Renal cortex interstitium (tissue), 11 donors: ENCODE measurements around the gene DRAM1. TPM values are rescaled to one million over a fixed set of nuclear protein-coding genes. Genes with fewer than 3 reads are reported as not detected.
"Not testable (repeated sequence)": the region's sequence is repeated elsewhere in the genome, so short reads cannot be mapped to it uniquely, and the experiment has no call there.

Experiments
- DNase-seq, 11 donors: peaks; one replicate each; pipeline ENCODE4 v3.0.0-alpha.2; 2013; ENCODE audit warnings: low read depth in 9 of 11, low spot score in 4 of 11; ENCODE audit errors: extremely low read depth in 1 of 11
- polyA plus RNA-seq, 3 donors: library from polyadenylated mRNA; unstranded; fragments of 120-200 nt; gene quantifications; one replicate each; pipeline ENCODE4 v1.2.1, GENCODE V29; 2013; ENCODE audit not compliant: insufficient read length in 3 of 3

Gene DRAM1
- polyA plus RNA-seq, 3 donors = 19.4 to 25.0 (median 22.0) TPM

DNA sequence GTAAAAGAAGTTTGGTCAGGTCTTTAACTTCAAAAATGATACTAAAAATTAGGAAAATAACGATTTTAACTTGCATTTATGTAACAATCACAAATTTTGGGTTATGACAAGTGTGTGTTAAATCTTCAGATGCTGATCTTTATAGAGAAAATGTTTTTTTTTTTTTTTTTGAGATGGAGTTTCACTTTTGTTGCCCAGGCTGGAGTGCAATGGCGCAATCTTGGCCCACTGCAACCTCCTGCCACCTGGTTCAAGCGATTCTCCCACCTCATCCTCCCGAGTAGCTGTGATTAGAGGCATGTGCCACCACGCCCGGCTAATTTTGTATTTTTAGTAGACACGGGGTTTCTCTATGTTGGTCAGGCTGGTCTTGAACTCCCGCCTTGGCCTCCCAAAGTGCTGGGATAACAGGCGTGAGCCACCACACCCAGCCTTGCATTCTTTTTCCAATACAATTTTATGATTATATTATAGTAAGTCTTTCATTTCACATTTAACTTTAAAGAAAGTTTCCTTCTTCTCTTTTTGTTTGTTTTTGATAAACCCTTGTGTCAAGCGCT, 7.5 kb downstream of the DRAM1 start:
- not testable (repeated sequence) for DNase-seq

DNA sequence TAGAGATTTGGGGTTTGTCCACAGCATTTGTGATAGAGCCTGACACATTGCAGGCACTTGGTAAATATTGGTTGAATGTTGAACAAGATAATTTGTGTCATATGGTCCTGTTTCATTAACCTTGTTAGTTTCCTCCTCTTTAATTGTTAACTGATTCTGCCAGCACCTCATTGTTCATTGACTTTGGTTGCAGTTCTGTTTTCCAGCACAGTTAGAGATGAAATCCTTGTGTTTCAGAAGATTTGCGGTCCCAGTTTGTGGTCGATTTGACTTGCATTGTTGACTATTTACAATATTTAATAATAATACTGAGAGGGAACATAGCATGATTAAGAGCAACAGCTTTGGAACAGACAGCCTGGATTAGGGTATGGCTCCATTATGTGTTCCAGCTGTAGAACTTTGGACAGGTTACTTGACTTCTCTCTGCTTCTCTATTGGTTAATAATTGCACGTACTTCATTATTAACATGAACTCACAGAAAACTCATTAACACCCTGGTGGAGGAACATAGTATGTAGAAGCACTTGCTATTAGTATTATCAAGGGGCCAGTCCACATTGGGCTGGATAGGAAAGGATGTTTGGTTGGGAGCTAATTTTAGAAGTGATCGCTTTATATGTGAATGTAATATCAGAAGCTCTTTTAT, 8.7 kb downstream of the DRAM1 start:
- no peak for DNase-seq

DNA sequence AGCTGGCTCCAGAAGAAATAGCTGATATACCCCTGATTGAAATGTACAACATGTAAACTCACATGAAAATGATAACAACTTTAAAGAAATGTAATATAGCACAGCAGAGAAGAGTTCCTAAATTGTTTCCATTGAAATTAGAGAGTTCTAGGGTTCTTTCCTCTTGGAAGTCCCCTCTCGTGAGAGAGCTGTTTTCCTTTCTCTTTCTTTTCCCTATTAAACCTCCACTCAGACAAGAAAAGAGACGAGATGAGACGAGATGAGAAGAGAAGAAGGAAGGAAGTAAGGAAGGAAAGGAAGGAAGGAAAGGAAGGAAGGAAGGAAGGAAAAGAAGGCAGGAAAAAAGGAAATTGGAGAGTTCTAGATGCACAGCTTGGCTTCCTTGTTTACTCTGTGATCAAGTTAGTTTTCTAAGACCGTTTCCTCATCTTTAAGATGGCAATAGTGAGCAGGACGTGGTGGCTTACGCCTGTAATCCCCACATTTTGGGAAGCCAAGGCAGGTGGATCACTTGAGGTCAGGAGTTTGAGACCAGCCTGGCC, 11.9 kb downstream of the DRAM1 start:
- no peak for DNase-seq

DNA sequence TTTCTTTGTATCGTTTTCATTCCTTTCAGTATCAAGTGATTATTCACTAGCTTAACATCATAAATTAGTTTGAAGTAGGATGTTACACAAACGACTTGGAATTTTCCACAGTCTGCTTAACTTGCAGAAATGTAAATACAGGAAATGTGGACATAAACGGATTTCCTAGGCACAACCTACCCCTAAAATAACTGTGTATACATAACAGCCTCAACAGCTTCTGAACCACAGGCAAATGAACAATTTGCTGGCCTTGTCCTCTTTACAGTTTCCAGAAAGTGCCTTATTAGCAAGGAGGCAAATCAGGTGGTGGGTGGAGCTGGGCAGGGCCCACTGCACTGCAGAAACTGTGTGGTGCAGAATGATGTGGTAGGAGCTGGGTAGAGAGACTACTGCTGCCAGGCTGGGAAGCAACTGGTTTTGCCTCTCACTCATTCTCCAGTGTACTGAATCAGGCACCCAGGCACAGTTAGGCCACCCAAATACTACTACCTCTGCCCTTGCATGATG, 14.1 kb downstream of the DRAM1 start:
- peak in 3 of 11 donors; percentile 8 to 28 (median 15) for DNase-seq

DNA sequence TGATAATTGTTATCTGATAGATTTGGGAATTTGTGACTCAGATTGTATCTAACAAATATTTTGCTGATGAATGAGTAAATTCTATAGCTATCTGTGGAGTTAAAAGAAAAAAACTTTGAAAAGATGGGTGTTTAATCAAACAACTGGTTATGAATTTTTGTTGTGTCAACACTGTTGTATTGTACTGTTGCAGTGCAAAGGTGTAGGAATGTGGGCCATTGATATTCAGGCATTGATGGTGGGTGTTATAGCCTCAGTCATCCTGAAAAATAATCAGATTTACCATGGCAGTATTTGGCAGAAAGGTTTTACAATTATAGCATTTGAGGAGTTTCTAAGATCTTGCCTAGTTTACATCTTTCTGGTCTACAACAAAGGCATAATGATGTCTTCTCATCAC, 15.4 kb downstream of the DRAM1 start:
- DNase-seq = no peak

DNA sequence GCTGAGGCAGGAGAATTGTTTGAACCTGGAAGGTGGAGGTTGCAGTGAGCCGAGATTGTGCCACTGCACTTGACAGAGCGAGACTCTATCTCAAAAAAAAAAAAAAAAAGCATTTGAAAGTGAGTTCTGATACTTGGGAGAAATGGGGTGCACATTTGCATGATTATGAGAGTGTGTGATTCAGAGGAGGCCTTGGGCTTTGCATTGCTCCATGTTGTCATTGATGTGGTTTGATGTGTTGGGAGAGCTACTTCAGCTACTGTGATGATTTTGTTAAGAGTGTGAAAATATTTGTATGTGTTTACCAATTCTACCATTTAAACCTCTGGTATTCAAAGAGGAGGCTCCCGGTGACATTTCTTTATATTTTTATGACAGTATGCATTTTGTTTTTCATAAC, 24.4 kb downstream of the DRAM1 start:
- DNase-seq = no peak

DNA sequence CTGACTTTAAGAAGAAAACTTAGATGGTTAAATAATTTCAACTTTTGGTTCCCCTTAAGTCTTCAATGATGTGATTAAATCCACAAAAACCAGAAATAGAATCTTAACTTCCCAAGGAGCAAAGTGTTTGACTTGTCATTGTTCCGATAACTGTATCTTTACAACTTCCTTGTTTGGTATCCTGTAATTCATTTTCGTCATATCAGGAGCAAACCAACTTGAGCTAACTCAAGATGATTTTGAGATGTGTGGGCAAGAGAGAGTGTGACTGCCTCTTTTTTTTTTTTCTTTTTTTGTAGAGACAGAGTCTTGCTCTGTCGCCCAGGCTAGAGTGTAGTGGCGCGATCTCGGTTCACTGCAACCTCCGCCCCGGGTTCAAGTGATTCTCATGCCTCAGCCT, 25.3 kb downstream of the DRAM1 start:
- DNase-seq = no peak

DNA sequence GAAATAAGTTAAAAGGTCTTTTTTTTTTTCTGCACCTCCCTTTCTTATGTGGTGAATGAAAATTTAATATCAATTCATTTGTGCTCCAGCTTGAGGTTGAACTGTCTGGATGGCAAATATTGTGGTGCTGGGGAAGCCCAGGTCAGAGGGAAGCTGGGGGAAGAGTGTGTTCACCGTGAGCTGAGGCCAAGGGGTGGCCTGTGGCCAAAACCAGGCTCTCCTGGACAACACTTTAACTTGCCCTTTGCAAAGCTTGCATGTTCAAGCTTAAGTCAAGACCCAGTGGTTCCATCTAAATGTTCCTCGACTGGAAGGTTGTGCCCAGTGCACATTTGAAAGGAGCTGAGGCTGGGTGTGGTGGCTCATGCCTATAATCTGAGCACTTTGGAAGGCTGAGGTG, 28.8 kb downstream of the DRAM1 start:
- no peak for DNase-seq

DNA sequence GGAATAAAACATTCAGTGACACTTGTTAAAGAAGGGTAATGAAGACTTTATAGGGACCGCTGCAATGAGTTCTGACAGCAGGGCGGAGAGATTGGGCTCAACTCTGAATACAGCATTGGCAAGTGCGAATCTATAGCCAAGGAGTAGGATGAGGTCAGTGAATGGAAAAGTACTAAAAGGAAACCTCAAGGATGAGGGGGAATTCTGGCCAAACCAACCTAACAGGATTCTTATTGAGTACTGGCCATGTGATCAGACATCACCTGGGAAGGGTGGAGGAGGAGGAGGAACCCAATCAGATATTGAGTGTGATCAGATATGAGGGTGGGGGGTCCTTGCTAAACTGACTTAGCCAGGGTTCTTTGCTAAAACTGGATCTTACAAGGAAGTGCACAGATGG, 31.0 kb downstream of the DRAM1 start:
- DNase-seq = no peak

DNA sequence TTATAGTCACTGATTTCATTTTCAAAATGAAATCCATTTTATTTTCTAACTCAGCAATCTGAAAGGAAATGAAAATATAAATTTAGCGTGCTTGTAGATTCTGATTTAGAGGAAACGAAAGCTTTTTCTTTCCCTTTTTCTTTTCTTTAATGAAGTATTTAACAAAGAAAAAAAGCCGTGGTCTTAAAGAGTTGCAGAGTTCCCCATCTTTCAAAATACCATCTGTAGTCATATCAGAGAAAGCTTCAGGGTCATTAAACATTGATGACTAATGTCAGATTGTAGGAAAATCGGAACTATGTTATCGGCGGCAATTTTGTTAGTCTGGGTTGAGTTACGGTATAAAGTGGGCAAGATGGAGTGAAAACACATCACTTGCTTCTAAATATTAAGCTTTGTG, 32.3 kb downstream of the DRAM1 start:
- DNase-seq = no peak

DNA sequence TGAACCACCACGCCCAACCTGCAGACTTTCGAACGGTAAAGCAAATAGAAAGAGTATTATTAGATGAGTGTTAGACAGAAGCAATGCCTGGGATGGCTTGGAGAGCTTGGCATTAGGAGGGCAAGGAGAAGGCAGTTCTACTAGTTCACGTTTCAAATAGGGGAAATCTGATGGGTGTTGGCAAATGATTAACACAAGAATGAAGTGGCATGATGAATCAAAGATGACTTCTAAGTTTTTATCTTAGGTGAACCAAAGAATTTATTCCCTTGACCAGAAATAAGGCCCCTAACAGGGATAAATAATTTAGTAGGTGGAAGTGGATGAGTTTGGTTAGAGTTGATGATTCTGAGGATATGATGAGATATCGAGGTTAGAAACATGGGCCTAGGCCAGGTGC, 38.5 kb downstream of the DRAM1 start:
- DNase-seq = no peak

DNA sequence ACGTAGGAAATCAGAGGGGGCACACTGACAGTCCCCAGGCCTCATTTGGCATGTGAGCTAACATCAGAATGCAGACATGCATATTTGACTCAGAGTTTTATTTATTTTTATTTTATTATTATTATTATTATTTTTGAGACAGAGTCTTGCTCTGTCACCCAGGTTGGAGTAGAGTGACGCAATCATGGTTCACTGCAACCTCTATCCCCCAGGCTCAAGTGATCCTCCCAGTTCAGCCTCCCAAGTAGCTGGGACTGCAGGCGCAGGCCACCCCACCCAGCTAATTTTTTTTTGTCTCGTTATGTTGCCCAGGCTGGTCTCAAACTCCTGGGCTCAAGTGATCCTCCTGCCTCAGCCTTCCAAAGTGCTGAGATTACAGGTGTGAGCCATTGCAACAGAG, 41.4 kb downstream of the DRAM1 start:
- DNase-seq = not testable (repeated sequence)

DNA sequence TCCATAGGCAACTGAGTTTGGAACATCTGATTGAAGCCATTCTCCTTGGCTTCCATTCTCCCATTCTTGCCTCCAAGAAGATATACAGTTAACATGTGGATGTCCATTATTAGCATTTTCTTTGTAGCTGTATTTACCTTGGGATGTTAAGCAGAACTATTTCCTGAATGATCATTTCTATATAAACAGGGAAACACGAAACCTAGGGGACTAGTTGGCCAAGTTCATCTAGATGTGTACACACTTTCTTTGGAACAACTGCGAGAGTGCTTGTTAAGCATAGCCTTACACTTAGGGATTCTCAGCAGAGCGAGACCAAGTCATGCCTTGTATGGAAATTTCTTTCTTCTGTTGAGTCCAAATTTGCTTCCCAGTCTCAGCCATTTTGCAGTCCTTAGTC, 42.1 kb downstream of the DRAM1 start:
- DNase-seq = no peak

DNA sequence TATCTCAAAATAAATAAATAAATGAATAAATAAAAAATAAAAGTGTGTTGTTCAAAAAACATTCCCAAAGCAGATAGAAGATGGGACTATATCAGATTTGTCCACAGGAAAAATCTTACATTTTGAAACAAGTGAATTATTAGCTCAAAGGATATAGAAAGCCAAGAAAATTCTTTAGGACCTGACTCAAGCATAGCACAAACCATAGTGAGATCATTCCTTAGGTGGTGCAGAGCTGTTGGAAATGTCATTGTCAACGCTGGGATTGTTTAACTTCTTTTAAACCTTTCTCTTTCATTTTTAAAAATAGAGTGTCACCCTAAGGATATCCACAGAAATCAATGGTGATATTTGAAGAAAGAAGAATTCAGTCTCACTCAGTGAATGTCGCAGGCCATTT, 43.5 kb downstream of the DRAM1 start:
- no peak for DNase-seq

DNA sequence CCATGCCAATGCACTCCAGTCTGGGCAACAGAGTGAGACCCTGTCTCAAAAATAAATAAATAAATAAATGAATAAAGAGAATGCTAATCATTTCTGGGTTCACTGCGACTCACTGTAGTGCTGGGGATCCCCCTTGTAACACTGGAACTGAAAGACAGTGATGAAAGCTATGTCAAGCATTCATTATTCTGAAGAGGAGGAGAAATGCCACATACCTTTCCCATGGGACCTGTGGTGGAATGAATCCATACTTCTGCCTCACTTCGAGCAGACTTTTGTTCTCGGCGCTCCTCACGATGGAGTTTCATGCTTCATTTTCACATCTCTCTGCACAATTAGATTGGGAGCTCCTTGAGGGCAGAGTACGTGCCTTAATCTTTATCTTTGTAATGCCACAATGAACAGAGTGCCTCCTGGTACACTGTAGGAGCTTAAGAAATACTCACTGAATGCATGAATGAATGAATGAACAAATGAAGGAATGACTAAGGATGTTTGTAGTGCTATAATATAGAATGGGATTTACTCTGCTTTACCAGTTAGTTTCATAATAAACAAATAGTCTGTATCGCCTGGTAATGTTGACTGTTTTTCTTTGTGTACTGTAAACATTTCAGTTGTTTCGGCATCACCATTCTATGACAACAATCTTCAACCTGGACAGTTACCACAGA, 45.8 kb downstream of the DRAM1 start:
- DNase-seq = no peak

DNA sequence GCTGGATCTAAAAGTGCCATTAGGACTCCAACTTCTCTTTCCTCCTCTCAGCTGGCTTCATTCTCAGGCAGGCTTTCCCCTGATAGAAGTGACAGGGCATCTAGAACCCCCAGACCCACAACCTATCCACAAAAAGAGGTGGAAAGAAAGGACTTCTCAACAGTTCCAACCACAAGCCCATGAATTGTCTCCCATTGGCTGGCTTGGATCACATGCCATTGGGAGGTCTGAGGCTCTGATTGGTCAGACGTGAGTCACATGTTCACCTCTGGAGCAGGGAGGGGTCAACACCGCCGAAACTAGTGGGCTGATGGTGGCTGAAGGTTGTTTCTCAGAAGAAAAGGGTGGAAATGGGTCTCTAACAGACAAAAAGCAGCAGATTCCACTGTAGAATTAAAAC, 47.2 kb downstream of the DRAM1 start:
- no peak for DNase-seq

DNA sequence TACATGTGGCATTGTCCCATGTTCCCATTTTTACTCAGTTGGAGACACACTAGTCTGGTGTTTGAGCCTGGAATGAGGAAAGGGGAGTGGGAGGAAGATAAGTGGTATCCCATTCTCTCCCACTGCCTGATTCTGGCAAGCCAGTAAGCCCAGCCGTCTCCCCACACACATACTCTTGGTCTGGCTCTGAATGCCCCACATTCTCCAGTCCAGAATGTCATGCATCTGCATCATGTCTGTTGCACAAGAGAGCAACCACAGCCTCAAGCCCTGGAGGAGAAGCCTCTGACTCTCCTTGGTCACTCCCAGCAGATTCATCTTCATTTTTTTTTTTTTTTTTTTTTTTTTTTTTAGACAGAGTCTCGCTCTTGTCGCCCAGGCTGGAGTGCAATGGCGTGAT, 48.0 kb downstream of the DRAM1 start:
- no peak for DNase-seq

DNA sequence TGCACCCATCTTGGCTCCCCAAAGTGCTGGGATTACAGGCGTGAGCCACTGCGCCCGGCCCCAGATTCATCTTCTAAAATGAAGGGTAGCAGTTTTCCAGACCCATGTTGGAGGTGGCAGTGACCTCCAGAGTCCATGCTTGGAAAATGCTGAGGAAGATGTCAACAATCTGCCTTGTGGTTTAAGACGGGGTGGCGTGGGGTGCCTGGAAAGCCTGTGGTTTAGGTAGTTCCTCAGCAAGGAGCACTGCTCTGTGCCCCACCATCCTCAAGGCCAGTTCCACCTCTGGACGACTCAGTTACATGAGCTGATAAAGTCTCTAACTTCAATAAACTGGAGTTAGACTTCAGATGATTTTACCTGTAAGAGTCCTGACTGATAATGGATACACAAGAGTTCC, 48.6 kb downstream of the DRAM1 start:
- no peak for DNase-seq

DNA sequence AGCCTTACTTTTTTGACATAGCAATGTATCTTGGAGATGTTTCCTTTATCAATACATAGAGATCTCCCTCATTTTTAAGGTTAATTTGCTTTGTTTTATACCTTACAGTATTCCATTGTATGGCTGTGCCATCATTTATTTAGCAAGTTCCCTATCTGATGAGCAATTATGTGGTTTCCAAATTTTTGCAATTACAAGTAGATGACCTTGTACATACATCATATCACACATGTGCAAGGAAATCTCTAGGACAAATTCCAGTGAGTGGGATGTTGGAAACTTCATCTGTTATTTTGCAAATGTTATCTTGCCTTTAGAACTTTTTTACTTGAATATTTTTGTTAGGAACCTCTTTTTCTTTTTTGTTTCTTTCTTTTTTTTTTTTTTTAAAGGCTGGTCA, 49.7 kb downstream of the DRAM1 start:
- no peak for DNase-seq

DNA sequence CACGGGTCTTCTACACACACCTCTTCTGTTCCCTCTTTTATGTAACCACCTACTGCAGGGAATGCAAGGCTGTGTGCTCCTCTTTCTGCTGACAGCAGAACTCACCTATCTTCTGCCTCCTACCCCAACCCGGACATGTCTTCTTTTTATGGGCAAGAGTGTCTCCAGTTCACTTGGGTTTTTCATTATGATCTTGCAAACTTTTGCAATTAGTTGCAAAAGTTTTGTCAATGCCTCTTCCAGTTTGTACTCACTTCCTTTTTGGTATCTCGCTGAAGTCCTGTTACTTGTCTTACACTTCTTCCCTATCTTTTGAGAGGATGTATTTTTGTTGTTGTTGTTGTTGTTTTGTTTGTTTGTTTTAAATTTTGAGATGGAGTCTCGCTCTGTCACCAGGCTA, 50.6 kb downstream of the DRAM1 start:
- no peak for DNase-seq
